ENCODE results near the gene USP5.

The USP5 gene

GRCh38 chr12:6914246-6914946 lies 62.4 kb downstream of the USP5 start, which contains the start of gene ENO2:
ENO2 (plus strand) TSS chr12:6914580; CDS start chr12:6915833, 1,253 bp downstream.
- Histone ChIP-seq H3K4me3 (ENCODE audit: low read length in 2 of 2) (peak within 1 kb of the TSS; percentile 63 to 73), H3K9me3 (ENCODE audit: control insufficient read depth in 2 of 2, low read length in 2 of 2) (no peaks in the 10 kb centered on the region), H3K9ac (ENCODE audit: low read depth in 1 of 2, low read length in 2 of 2) (peak within 1 kb of the TSS; percentile 49 to 57), H3K27me3 (ENCODE audit: control insufficient read depth in 2 of 2, insufficient read depth in 2 of 2, low read length in 2 of 2) (peaks cover 5 to 20% of the 10 kb centered on the region in 2 donors), H3K4me1 (ENCODE audit: control insufficient read depth in 2 of 2, insufficient read depth in 2 of 2, low read length in 2 of 2) (peaks cover 7 to 8% of the 10 kb centered on the region in 2 donors), H3K36me3 (ENCODE audit: control insufficient read depth in 2 of 2, insufficient read depth in 2 of 2, low read length in 2 of 2) (peaks cover 0 to 3% of the 10 kb centered on the region in 2 donors), H3K27ac (ENCODE audit: low read depth in 2 of 2, low read length in 2 of 2) (peak within 1 kb of the TSS; percentile 61 to 74)

- Histone ChIP-seq H3K27ac (ENCODE audit: low read depth in 2 of 2, low read length in 2 of 2) (peak overlapping the region in 1 of 2 donors; percentile 63), H3K4me3 (ENCODE audit: low read length in 2 of 2) (peak overlapping the region; percentile 63 to 67), H3K4me1 (ENCODE audit: control insufficient read depth in 2 of 2, insufficient read depth in 2 of 2, low read length in 2 of 2) (peaks cover 7 to 8% of the 10 kb centered on the region in 2 donors), H3K27me3 (ENCODE audit: control insufficient read depth in 2 of 2, insufficient read depth in 2 of 2, low read length in 2 of 2) (peaks cover 5 to 20% of the 10 kb centered on the region in 2 donors), H3K9me3 (ENCODE audit: control insufficient read depth in 2 of 2, low read length in 2 of 2) (no peaks in the 10 kb centered on the region), H3K9ac (ENCODE audit: low read depth in 1 of 2, low read length in 2 of 2) (peak overlapping the region; percentile 34 to 57), H3K36me3 (ENCODE audit: control insufficient read depth in 2 of 2, insufficient read depth in 2 of 2, low read length in 2 of 2) (peaks cover 3% of the 10 kb centered on the region in 2 donors)
Observed at GRCh38 chr12:6914947-6915788, 63.2 kb downstream of the USP5 start.

GRCh38 chr12:6915789-6916285 lies 63.9 kb downstream of the USP5 start:
- H3K4me1 ChIP-seq (ENCODE audit: control insufficient read depth in 2 of 2, insufficient read depth in 2 of 2, low read length in 2 of 2) = peaks cover 7 to 8% of the 10 kb centered on the region in 2 donors
- H3K9me3 ChIP-seq (ENCODE audit: control insufficient read depth in 2 of 2, low read length in 2 of 2) = no peaks in the 10 kb centered on the region
- H3K4me3 ChIP-seq (ENCODE audit: low read length in 2 of 2) = no peak overlapping the region
- peaks cover 3% of the 10 kb centered on the region in 2 donors for H3K36me3 ChIP-seq (ENCODE audit: control insufficient read depth in 2 of 2, insufficient read depth in 2 of 2, low read length in 2 of 2)
- peaks cover 5 to 20% of the 10 kb centered on the region in 2 donors for H3K27me3 ChIP-seq (ENCODE audit: control insufficient read depth in 2 of 2, insufficient read depth in 2 of 2, low read length in 2 of 2)
- H3K9ac ChIP-seq (ENCODE audit: low read depth in 1 of 2, low read length in 2 of 2) = no peak overlapping the region
- H3K27ac ChIP-seq (ENCODE audit: low read depth in 2 of 2, low read length in 2 of 2) = no peak overlapping the region

All from mucosa of rectum (tissue), 2 donors.